Hematopoietic multipotent progenitor cell treated with erythropoietin and hydrocortisone succinate and interleukin-3 and kit ligand, for 4 days (in vitro differentiated cells): Measurements from ENCODE around the gene ANKRD33B.
A peak's percentile ranks its signal among the peaks of the same experiment; 100 is the strongest.
"Not testable (repeated sequence)": the region's sequence is repeated elsewhere in the genome, so short reads cannot be mapped to it uniquely, and the experiment has no call there.

Source experiments
- DNase-seq: peaks from one replicate; pipeline ENCODE4 v3.0.0-alpha.2; 2015

The ANKRD33B gene

DNA sequence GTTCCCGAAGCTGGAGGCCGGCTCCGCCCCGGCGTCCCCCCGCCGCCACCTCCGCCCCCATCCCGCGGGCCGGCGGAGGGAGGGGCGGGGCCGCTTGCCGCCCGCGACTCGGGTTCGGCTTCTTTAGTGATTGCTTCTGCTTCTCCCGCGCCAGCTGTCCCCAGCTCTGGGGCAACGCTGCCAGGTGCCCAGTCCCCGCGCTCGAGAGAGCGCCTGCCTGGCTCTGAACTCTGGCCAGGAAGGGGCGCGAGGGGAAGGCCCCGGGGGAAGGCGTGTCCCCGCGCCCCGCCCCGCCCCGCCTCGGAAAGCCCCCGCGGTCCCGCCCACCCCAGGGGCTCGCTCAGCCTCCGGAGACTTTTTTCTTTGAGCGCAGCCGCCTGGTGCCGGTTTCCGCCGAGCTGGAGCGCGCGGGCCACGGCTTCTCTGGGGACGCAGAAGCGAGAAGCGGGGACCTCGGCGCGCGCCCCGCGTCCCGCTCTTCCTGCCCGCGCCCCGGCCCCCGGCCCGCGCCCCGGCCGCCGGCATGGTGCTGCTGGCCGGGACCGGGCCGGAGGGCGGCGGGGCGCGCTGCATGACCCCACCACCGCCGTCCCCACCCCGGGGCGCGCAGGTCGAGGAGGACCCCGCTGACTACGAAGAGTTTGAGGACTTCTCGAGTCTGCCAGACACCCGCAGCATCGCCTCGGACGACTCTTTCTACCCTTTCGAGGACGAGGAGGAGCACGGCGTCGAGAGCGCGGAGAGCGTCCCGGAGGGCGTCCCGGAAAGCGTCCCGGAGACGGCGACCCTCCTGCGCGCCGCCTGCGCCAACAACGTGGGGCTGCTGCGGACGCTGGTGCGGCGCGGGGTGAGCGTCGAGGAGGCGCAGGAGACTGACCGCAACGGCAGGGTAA, at the start of gene ANKRD33B:
Gene ANKRD33B (plus strand): TSS at position 126 of the 893 bp plus-strand sequence. CDS start 398 bp downstream, at position 524.
- peak; percentile 92 for DNase-seq

DNA sequence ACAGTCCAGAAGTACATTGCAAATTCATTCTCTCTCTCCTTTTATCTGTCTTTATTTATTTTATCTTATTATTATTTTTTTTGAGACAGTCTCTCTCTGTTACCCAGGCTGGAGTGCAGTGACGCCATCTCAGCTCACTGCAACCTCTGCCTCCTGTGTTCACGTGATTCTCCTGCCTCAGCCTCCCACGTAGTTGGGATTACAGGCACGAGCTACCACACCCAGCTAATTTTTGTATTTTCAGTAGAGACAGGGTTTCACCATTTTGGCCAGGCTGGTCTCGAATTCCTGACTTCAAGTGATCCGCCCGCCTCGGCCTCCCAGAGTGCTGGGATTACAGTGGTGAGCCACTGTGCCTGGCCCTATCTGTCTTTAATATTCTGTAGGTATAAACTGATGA, 49.3 kb upstream of the ANKRD33B start:
- DNase-seq = not testable (repeated sequence)

- DNase-seq = no peak
Observed at GRCh38 chr5:10515492-10515891, 48.4 kb upstream of the ANKRD33B start.

DNA sequence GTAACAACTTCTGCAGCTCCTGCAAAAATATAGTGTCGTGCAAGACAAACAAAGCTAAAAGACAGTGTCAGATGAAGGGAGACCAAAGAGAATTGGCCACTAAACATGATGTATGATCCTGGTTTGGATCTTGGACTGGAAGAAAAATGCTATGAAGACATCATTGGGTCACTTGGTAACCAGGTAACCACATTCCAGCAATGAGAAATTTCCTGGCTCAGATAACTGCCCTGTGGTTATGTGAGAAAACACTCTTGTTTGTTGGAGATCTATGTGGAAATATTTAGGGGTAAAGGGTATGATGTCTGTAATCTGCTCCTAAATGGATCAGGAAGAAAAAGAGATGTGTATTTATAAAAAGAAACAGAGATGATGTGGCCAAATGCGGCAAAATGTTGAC, 45.5 kb upstream of the ANKRD33B start:
- no peak for DNase-seq

- DNase-seq = no peak
Observed at GRCh38 chr5:10519729-10520128, 44.1 kb upstream of the ANKRD33B start.

DNA sequence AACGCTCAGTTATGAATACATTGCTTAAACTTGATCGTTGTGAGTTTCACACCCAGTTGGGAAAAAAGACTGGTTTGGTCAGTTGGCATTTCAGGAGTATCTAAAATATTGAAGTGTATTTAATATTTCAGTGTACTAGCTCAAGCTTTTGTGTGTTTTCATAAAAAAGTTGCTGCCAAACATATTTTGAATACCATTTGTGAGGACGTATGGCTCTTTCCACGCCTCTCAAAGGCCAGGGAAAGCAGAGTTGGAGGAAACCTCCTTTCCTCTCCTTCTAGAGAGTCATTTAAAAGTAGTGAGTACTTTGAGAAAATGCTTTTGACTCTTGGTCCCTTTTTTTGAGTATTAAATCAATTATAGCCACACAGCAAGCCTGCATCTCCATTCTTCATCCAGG, 43.2 kb upstream of the ANKRD33B start:
- DNase-seq = no peak

DNA sequence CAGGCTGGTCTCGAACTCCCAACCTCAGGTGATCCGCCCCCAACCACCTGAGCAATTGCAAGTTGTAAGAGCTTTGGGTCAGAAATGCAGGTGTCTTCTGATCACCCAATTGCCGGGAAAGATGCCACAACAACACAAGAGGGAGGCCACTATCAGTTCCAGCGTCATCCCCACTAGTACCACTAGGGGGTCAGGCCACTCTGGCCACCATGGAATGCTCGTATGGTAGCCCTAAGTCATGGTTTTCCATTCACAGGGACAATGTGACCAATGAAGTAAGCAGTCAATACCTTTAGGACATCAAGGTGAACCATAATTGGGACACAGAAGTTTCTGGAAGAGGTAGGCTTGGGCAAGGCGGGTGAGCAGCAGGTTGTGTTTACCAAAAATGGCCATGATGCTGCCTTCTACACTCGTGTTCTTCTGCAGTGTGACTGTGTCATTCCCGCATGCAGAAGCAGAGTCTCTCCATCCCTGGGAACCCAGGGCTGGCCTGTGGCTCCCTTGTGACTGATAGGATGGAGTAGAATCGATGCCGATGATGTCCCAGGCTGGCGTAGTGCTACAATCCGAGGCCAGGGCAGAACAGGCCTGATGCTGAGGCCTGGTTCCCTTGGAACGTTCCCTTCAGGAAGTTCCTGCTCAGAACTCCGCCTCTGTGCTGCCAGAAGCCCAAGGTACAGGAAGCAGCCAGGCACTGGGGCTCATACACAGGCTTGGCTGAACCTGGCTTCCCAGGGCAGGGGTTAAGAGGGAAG, 42.2 kb upstream of the ANKRD33B start:
- DNase-seq = peak; percentile 39

- DNase-seq = no peak
Observed at GRCh38 chr5:10522224-10522611, 41.7 kb upstream of the ANKRD33B start.

GRCh38 chr5:10524376-10525123, 39.3 kb upstream of the ANKRD33B start:
- DNase-seq = no peak

- DNase-seq = no peak
Observed at GRCh38 chr5:10525124-10525495, 38.8 kb upstream of the ANKRD33B start.

DNA sequence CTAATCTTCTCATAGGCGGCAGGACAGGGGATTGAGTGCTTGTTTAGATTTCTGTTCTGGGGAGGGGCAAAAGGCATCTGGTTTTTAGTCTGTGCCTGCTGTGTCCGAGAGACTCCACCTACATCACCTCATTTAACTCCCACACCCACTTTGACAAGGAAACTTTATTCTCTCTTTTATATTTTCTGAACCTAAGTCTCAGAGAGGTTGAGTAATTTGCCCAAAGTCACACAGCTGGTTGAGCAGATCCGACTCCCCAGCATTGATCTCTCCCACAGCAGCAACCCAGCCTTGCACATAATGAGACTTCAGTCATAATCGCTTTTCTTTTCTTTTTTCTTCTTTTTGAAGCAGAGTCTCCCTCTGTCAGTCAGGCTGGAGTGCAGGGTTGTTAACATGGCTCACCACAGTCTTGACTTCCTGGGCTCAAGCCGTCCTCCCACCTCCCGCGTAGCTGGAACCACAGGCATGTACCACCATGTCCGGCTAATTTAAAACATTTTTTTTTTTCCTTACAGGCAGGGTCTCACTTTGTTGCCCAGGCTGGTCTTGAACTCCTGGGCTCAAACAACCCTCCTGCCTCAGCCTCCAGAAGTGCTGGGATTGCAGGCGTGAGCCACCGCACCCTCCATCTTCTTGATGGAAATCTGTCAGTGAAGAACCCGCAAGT, 36.5 kb upstream of the ANKRD33B start:
- no peak for DNase-seq

DNA sequence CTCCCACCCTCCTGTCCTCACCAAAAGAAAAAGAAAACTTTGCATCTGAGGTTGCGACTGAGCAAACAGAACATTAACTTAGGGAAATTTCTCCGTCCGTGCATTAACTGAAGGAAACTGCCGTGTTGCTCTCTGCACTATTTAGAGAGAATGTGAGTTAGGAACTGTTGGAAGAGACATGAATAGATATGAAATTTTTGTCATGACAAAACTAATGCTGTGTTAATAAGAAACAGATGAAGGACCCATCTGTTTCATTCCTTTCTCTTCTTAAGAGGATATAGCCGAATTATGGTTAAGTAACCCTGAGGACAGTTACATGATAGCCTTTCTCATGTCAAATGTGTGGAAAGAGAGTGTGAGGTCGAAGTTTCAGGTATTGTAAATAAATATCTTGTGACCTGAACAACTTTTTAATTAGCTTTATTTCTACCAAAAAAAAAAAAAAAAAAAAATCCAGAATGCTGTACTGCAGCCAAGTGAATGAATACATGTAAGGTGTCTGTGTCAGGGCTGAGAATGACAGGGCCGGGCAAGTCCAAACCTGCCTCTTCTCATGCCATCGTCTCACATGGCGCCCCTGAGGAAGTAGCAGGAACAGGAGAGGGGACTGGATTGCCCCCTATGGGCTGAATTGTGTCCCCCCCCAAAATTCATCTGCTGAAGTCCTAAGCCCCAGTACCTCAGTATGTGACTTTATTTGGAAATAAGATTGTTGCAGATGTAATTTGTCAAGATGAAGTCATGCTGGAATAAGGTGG, 35.6 kb upstream of the ANKRD33B start:
- peak; percentile 36 for DNase-seq

DNA sequence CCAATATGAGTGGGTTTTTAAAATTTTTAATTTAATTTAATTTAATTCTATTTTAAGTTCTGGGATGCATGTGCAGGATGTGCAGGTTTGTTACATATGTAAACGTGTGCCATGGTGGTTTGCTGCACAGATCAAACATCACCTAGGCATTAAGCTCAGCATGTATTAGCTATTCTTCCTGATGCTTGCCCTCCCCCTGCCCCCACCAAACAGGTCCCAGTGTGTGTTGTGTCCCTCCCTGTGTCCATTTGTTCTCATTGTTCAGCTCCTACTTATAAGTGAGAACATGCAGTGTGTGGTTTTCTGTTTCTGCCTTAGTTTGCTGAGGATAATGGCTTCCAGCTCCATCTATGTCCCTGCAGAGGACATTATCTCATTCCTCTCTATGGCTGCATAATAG, 35.0 kb upstream of the ANKRD33B start:
- no peak for DNase-seq

DNA sequence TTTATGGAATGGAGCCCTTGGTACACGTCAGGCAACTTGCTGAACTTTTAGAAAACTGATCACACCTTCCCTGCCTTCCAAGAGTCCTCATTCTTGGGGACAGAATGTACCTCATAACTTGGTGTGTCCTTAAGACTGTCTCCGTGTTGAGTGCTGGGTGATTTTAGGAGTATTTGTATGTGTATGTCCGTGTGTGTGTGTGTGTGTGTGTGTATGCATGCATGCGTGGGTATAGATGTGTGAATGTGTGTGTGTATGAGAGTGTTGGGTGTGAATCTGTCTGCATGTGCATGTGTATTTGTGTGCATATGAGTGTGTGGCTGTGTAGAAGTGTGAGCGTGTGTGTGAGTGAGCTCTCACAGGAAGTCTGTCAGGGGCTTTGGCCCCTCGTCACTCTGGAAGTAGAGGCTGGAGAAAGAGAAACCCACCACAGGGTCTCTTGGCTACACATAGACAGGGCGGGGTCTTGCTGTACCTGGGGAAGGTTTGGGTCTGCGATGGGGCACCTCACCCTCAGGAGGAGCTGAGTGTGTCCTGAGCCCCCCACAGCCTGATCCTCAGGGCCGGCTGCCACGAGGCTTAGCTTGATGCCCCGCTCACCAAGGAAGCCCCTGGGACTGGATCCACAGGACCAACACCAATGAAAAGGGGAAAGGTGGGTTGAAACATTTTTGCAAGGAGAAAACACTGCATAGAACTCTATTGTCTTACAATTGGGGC, 33.1 kb upstream of the ANKRD33B start:
- DNase-seq = no peak

GRCh38 chr5:10532421-10532820, 31.4 kb upstream of the ANKRD33B start:
- no peak for DNase-seq

GRCh38 chr5:10533226-10533625, 30.6 kb upstream of the ANKRD33B start:
- DNase-seq = peak; percentile 77

GRCh38 chr5:10534561-10535530, 29.0 kb upstream of the ANKRD33B start:
- DNase-seq = no peak

- DNase-seq = peak; percentile 53
Observed at GRCh38 chr5:10536511-10536910, 27.4 kb upstream of the ANKRD33B start.

DNA sequence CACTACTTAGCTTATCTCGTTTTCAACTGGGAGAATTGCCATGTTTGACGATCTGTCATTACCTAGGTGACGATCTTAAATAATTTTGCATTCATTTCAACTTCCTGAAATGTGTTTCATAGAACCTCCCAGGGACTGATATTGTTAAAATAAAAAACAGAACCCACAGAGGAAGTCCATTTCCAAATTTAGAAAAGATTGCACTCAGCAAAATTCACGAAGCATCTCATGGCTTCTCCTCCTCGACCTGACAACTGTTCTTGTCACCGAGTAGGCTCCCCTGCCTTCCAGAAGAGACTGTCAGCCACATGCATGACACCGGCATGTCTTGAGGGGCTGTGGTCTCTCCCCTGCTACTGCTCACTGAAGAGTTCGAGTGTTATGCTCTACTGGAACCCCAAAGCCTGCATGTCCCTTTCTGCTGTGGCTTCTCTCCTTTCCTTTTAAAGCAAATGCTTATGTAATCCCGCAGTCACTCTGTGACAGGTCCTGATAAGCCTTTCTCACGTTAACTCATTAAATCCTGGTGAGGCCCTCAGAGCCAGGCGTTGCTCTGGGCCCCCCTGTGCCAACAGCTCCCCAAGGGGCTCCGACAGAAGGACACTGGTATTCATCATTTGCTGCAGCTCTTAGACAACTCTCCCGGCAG, 26.8 kb upstream of the ANKRD33B start:
- peak; percentile 88 for DNase-seq

GRCh38 chr5:10537624-10538023, 26.2 kb upstream of the ANKRD33B start:
- DNase-seq = peak; percentile 17
